Cerebellar cortex (tissue), 1 donor: ENCODE data around the gene CENPM.

Experiments used
- DNase-seq: peaks from one replicate; pipeline ENCODE4 v3.0.0-alpha.2; 2015; ENCODE audit warnings: low spot score

The CENPM gene

GRCh38 chr22:41913842-41914534, 33.0 kb downstream of the CENPM start:
- DNase-seq = no peak

- DNase-seq = no peak
These were observed 33.8 kb downstream of the CENPM start for GRCh38 chr22:41913040-41913719.

DNA sequence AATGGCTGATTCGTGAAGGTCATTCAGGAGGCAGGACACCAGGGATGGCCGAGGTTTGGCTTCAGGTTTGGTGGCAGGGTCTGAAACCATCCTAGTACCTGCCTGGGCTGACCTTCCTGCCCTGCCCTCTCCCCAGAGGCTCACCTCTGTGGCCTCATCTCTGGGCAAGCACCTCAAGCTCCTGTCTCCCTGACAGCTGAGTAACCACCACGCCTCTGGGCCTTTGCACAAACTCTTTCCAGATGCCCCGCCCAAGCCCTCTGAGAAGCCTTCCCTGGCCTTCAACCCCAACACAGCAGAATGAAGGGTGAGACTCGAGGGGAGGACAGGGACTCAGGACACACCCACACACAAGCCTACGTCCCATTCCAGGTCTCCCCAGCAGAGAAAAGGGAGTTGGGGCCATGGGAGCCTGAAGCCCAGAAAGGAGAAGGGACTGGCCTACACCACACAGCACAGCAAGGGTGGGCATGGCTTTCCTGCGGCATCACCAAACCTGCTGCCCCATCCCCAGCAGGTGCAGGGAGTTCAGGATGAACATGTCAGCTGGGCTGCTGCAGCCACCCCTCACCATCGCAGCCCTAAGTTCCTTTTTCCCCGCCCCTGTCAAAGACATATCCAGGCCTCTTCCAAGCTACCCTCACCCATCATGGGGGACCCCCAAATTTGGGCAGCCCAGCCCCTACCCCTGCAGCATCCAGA, 34.5 kb downstream of the CENPM start:
- DNase-seq = no peak

DNA sequence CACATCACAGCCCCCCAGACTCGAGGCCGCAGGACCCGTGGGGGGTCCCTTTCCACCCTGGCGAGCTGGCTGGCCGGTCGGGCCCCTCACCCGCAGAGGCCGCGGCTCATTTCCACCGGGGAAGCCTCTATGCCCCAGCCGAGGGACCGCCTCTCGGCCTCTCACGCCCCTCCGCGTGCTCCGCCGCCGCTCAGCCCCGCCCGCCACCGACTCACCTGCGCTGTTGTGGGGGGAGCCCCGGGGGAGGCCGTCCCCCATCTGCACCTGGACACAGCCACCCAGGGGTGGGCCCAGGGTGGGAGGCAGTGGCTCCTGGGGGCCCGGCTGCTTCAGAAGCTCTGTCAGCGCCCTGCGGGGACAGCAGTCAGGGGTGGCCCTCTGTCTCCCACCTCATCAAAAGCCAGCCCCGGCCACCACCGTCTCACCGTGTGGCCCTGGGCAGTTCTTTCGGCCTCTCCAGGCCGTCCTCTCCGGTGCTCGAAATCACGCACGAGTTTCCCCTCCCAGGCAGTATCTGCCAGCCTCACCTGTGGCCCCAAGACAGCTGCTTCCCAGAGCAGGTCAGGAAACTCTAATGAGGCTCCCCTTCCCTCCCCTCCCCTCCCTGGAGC, 35.8 kb downstream of the CENPM start:
- no peak for DNase-seq

DNA sequence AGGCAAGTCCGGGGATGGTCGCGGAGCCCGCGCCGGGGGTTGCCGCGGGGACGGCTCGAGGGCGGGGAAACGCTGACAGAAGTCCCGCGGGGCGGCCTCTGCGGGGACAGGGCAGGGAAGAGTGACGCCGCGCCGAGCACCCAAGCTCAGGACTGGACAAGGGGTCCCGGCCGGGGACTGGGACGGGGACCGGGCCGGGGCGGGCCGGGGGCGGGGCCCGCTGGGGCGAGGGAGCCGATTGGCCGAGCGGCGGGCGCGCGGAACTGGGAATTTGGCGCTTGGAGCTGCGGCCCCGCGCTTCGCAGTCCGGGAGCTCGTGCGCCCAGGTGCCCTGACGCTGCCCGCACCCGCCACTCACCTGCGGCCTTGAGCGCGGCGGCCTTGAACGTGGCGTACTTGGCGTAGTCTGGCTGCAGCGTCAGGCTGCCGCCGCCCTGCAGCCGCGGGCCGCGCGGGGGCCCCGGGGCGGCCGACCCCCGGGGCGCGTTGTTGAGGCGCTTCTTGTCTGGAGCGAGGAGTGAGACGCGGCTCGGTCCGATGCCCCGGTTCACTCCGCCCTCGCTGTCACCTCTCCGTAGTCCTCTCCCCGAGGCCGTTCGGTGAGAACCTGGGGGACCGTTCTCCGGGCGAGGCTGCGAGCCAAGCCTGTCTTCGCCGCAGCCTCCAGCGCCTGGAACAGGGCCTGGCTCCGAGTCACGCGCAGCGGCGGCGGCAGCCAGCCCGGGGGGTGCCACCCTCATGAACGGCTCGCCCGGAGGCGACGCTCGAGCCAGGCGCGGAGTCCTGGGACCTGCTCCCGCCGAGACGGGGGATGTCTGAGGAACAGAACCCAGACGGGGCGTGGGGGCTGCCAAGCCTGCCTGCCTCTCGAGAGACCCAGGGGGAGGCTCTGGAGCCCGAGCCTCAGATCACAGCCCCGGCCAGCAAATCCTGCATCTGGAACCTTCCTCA, 36.6 kb downstream of the CENPM start:
- no peak for DNase-seq

DNA sequence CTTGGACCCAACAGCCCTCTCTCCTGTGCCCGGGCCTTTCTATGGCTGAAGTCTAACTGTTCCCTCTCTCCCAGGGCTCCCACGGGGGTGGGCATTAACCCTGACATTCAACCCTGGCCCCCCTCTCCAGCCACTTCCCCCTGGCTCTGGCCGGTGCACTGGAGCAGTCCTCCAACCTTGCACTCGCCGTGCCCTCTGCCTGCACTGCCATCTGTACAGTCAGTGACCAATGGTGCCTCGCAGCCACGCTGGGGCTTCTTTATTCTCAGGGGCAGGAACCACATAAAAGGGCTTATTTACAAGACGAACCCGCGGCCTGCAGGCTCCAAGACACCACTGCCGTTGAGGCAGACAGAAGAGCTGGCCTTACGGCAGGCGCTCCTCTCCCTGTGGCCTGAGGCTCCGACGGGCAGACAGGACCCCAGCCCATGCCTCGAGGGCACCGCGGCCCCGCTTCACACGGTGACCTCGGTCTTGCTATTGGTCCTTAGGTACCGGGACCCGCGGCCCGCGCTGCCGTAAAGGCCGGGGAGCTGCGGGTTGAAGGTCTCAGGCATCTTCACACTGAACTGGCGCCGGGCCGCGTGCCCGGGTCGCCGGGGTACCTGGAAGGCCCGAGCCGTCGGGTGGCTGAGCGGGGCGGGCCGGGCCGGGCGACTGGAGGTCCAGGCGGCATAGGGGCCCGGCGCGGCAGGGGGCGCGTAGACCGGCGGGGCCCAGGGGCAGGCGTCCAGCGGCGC, 37.5 kb downstream of the CENPM start:
- DNase-seq = no peak

DNA sequence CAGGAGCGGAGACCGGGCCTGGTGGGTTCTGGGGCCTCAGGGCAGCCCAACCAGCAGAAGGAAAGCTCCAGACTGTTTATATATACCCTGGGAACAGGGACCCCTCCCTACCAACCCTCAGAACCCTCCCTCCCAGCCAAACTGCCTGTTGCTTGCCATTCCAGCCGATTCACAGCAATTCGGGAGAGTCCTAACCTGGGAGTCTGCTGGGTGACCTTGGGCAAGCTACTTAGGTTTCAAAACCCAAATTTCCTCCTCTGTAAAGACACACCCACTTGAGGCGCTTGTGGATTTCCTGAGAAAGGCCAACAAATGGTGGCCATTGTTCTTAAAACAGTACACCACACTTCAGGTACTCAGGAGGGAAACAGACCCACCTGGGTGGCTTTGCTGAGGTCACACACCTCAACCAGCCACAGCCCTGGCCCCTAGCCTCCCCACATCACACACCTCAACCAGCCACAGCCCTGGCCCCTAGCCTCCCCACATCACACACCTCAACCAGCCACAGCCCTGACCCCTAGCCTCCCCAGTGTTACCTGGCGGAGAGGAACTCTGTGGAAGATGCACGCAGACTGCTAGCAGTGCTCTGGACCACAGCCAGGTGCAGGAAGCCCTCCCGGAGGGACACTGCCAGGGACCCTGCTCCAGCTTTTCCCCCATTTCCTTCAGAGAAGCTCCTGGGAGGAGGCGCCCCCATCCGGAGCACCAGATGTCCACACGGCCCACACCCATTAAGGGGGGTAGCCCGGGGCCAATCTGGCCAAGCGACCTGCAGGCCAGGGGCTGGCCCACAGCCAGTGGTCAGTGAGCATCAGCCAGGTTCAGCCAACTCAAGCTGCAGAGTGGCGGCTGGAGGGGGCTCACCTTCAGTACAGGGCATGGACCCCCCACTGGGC, 38.3 kb downstream of the CENPM start:
- peak; percentile 58 for DNase-seq

DNA sequence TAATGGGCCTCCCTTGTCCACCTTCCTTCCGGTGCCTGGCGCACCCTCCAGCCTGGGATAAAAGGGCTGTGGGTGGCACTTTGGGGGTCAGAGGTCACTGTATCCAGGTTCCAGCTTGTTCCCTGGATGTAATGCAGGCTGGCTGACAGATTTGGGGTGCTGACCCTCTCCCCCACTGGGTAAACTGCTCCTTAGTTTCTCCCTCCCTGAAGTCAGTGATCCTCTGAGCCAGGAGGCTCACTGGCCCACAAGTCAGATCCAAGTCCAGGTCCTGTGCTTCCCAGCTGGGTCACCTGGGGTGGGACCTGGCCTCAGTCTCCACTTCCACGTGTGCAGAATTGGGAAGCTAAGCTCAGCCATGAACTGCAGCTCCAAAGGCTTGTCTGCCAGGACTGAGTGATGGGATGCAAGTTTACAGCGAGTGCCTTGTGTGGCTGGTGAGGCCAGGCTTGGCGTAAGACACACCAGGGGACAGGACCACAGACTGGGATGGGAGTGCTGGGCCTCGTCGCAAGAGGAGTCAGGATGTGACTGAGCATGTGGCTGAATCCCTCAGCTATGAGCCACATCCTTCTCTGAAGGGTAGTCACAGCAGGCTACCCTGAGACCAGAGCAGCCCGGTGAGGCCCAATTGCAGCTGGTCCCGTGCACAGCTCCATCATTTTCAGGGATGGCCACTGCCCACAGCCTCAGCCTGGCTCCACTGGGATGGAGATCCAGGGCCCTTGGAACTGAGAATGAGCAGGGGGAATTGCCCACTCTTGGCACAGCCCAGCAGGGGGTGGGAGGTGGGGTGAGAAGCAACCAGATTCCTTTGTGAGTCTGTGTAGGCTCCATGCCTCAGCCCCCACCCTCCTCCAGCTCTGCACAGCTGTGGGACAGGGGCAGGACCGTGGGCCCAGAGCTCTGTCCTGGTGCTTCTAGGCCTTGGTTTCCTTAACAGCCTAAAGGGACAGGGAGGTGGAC, 39.2 kb downstream of the CENPM start:
- DNase-seq = no peak

- no peak for DNase-seq
These were observed 40.1 kb downstream of the CENPM start for GRCh38 chr22:41906822-41907221.

GRCh38 chr22:41905411-41906202, 41.3 kb downstream of the CENPM start:
- DNase-seq = no peak

DNA sequence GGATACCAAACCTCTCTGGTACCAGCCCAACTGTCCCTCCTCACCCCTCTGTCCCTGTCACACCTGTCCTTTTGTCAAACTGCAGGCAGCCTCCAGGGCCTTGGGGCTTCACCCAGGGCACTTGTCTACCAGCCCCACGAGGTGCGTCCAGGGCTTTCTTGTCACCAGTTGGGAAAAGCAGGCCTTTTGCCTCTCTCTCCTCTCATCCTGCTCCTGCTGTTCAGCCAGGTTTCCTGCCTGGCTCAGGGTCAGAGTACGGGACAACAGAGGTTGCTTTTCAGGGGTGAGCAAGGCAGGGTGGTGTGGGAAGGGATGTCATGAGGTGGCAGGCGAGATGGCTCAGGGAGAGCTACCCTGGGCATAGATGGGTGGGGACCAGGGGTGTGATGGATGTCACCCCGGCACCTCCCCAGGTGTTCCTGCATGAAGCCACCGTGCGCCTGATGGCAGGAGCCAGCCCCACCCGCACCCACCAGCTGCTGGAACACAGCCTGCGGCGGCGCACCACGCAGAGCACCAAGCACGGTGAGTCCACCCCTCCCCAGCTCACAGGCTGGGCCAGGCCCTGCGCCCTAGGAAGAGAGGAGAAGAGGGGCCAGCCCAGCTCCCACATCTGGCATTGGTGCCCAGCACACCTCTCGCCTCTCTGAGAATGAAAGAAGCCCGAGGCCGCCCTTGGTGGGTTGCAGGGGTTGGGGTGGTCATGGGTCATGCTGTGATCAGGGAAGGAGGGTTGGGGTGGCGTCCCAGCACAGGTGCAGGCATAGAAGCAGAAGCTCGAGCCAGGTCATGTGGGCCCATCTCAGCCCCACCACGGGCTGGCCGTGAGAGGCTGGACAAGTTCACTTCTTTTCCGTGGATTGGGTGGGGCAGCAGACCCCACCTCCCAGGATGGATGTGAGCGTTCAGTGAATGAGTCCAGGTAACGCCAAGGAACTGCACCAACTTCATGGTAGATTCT, 42.2 kb downstream of the CENPM start:
- DNase-seq = no peak

- DNase-seq = peak; percentile 93
These were observed 44.0 kb downstream of the CENPM start for GRCh38 chr22:41902932-41903421.

DNA sequence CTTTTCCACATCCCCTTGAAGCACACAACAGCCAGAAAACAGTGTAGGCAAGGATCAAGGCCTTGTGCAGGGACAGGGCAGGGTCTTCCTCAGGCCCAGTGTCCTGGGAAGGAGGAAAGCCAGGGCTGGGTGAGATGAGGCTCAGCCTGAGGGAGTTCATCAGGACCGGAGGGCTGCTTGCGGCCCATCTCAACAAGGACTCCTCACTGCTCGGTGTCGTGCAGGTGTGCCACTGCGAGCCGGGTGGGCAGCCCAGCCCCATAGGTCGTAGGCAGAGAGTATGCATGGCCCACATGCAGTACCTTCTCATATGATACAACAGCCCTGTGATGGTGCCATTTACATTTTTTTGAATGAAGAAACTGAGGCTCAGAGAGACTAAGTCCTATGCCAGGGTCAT, 44.9 kb downstream of the CENPM start:
- DNase-seq = no peak

DNA sequence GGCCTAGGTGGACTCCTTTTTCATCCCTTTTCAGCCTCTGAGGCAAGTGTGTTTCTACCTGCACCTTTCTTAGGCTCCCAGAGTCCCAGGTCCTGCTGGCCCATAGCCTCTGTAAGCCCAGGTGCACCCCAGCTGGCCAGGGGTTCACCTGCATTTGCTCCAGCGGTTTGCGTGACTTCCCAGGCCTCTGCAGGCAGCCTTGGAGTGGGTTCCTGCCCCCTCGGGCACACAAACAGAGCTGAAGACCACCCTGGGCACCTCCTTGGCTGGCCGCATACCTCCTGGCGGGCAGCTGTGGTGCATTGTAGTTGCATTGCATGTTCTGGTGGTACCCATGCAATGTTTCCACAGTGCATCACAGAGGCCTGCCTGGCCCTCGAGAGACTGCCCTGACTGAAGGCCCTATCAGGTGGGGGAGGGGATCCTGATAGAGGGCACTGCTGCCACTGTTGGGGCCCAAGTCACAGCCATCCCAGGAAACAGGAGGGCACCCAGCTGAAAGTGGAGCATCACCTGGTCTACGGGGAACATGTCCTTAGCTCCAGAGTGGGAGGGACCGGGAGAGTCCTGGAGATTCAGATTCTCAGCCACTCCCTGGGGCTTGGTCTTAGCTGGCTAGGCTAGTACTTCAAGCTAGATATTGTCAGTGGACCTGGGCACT, 46.2 kb downstream of the CENPM start:
- DNase-seq = no peak

DNA sequence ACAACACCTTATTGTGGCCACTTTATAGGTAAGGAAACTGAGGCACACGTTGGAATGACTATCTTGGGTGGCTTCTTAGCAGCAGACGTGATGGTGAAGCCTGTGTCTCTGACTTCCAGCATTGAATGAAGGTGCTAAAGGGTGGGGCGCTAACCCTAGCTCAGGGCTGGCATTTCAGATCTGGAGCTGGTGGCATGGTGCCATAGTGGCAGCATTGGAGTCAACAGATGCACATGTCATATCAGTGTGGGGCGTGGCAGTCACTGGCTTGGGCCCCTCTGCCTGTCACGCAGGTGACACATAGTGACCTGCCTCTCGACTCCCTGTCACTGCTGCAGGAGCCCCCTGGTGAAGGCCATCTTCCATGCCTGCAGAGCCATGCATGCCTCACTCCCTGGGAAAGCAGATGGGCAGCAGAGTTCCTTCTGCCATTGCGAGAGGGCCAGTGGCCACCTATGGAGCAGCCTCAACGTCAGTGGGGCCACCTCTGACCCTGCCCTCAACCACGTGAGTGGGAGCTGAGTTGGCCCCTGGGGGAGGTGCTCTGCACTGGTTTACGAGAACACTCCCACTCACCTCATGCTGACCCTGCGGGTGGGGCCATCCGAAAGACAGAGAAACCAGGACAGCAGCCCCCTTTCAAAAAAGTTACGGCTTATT, 46.8 kb downstream of the CENPM start:
- no peak for DNase-seq
